Central memory CD8-positive, alpha-beta T cell (primary cell): ENCODE results near the gene PTPRF.

Experiments used
- ATAC-seq: fragments of 150-1000 bp; cut with Tn5 transposase; replicated peaks from 2 replicates; pipeline ENCODE4 v1.10.0; 2022; ENCODE audit warnings: mild to moderate bottlenecking, moderate FRiP score, moderate number of reproducible peaks; ENCODE audit not compliant: poor library complexity, severe bottlenecking; ENCODE audit errors: extremely low read depth
- DNase-seq, 2 donors: peaks; one replicate each; pipeline ENCODE4 v3.0.0; 2021; ENCODE audit warnings: low spot score in 2 of 2
- H3K27ac Mint-ChIP-seq: one replicate; pipeline ENCODE4 v1.8.0; 2022; ENCODE audit warnings: low read depth, mild to moderate bottlenecking, moderate library complexity, mixed read lengths
- H3K27me3 Mint-ChIP-seq: one replicate; pipeline ENCODE4 v1.8.0; 2022; ENCODE audit warnings: mixed read lengths
- H3K36me3 Mint-ChIP-seq: one replicate; pipeline ENCODE4 v1.8.0; 2022; ENCODE audit warnings: mild to moderate bottlenecking, moderate library complexity, mixed read lengths; ENCODE audit not compliant: insufficient read depth
- H3K4me1 Mint-ChIP-seq: one replicate; pipeline ENCODE4 v1.8.0; 2022; ENCODE audit warnings: mixed read lengths
- H3K4me3 Mint-ChIP-seq: one replicate; pipeline ENCODE4 v1.8.0; 2022; ENCODE audit warnings: mild to moderate bottlenecking, moderate library complexity, mixed read lengths
- H3K9me3 Mint-ChIP-seq: one replicate; pipeline ENCODE4 v1.8.0; 2022; ENCODE audit warnings: mixed read lengths

PTPRF gene

DNA sequence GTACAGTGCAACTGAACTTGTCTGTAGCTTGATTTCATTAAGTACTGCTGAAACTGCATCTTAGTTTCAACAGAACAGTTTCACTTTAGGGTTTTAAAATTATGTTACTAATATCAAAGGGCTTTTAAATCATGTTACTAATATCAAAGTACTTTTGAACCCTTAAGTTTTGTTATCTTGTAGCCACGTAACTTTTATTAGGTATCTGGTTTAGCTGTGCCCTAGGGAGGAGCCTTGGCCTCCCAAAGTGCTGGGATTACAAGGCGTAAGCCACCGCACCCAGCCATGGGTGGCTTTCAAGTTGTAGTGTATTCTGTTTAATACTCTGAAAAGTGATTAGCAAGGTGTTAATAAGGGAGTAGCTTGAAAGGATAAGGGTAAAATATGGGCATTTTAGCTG lies 121.2 kb downstream of the PTPRF start:
- DNase-seq = no peak
- Mint-ChIP-seq H3K4me3 (peak overlapping the region; percentile 94), H3K36me3 (peaks cover 43% of the 10 kb centered on the region), H3K4me1 (peaks cover 46% of the 10 kb centered on the region), H3K27ac (peak overlapping the region; percentile 71), H3K9me3 (no peaks in the 10 kb centered on the region), H3K27me3 (no peaks in the 10 kb centered on the region)
- ATAC-seq = no peak

DNA sequence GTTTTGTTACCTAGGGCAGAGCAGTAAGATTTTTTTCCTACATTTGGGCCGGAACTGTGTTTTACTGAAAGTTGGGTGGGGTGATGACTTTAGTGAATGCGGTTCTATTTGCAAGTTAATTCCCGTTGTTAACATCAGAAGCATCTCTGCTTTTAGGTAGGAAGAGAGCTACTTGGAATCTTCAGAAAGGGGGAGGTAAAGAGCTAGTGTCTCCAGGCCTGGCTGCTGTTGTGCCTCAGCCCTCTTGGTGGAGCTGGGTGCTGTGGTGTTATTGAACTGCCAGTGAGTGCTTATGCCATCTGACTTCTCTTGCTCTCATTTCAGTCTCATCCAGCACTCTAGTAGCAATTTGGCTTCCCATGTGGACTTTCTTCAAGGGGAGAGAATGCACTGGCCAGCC lies 122.7 kb downstream of the PTPRF start:
- no peak for DNase-seq
- peaks cover 46% of the 10 kb centered on the region for H3K4me1 Mint-ChIP-seq
- peak overlapping the region; percentile 36 for H3K27ac Mint-ChIP-seq
- H3K4me3 Mint-ChIP-seq = no peak overlapping the region
- ATAC-seq = no peak
- no peaks in the 10 kb centered on the region for H3K27me3 Mint-ChIP-seq
- peaks cover 56% of the 10 kb centered on the region for H3K36me3 Mint-ChIP-seq
- H3K9me3 Mint-ChIP-seq = no peaks in the 10 kb centered on the region

DNA sequence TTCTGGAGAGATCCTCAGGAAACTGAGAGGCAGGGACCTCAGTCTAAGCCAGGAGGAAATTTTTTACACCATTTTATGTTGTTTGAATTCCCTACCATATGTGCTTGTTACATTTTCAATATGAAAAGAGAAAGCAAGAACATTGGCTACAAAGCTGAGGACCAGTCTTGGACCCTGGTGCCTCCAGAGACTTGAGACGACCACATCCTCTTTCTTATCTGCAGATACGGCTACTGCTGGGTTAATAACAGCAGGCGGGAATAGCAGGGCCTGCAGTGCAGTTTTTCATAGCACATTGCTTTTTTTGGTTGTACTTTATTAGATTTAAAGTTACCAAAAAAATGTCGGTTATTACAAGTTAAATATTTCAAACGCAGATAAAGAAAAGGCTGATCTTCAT lies 123.2 kb downstream of the PTPRF start:
- H3K27ac Mint-ChIP-seq = no peak overlapping the region
- H3K27me3 Mint-ChIP-seq = no peaks in the 10 kb centered on the region
- no peak overlapping the region for H3K4me3 Mint-ChIP-seq
- peaks cover 46% of the 10 kb centered on the region for H3K4me1 Mint-ChIP-seq
- H3K9me3 Mint-ChIP-seq = no peaks in the 10 kb centered on the region
- no peak for ATAC-seq
- DNase-seq = no peak
- H3K36me3 Mint-ChIP-seq = peaks cover 59% of the 10 kb centered on the region

DNA sequence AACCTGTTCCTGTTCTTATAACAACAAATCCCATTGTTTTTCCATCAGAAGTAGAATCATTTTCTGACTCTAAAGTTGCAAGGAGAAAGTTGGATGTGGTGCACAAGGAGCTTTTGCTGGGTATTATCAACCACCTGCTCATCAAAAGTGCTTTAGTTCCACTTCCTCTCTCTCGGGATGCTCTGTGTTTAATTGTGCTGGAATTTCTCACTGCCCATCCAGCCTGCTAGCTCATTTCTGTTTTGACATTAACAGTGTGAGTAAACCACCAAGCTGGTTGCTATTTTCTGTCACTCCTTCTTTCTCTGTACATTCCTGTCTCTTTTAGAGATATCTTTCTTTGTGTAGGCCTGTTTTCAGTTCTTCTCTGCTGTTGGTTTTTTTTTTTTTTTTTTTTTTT lies 125.3 kb downstream of the PTPRF start:
- peak overlapping the region; percentile 67 for H3K27ac Mint-ChIP-seq
- H3K4me3 Mint-ChIP-seq = no peak overlapping the region
- peaks cover 64% of the 10 kb centered on the region for H3K36me3 Mint-ChIP-seq
- DNase-seq = no peak
- peaks cover 39% of the 10 kb centered on the region for H3K4me1 Mint-ChIP-seq
- no peak for ATAC-seq
- no peaks in the 10 kb centered on the region for H3K9me3 Mint-ChIP-seq
- no peaks in the 10 kb centered on the region for H3K27me3 Mint-ChIP-seq

DNA sequence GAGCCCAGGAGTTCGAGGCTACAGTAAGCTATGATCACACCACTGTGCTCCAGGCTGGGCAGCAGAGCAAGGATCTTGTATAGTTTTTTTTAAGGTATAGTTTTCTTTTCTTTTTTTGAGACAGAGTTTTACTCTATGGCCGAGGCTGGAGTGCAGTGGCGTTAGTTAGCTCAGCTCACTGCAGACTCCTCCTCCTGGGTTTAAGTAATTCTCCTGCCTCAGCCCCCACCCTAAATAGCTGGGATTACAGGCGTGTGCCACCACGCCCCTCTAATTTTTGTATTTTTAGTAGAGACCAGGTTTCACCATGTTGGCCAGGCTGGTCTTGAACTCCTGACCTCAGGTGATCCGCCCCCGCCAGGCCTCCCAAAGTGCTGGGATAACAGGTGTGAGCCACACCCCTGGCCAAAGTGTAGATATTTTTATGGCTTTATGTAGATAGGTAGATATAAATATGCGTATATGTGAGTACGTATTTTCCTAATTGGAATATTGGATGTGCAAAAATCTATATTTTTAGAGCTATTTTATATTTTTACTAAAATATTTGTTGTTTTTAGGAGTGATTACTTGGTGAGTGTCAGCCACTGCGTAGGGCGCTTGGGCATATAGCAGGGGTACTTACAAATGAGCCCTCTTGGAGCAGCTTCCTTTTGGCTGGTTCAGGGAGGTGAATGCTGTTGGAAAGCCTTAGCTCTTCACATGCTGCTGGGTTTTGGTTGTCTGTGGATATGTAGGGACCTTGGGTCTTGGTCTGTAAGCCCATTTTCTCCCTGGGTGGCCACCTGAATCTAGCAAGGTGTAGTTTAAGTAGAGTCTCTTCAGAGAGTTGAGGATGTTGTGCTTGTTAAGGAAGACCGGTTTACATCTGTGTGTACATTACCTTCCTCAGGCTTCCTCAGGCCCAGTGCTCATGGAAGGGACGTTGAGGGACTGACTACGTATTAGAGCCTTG lies 128.8 kb downstream of the PTPRF start:
- H3K36me3 Mint-ChIP-seq = peaks cover 85% of the 10 kb centered on the region
- H3K27ac Mint-ChIP-seq = no peak overlapping the region
- ATAC-seq (no peak), DNase-seq (no peak)
- no peak overlapping the region for H3K4me3 Mint-ChIP-seq
- no peaks in the 10 kb centered on the region for H3K27me3 Mint-ChIP-seq
- H3K4me1 Mint-ChIP-seq = peaks cover 18% of the 10 kb centered on the region
- H3K9me3 Mint-ChIP-seq = no peaks in the 10 kb centered on the region

DNA sequence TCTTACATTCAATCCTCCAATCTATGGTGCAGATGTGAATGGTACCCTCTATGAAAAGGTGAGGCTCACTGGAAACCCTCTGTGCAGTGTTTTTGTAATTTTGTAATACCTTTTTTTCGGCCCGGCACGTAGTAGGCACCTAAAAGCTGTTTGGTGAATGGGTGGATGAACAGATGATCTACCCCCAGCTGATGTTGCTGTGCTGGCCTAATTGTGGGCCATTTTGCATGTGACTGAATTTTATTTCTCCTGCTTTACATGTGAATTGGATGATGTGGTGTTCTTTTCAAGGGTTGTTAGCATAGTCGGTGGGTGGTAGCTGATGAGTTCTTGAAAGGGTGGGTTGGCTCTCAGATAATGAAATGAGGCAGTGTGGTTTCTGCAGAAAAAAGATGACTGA lies 129.7 kb downstream of the PTPRF start:
- Mint-ChIP-seq H3K4me3 (no peak overlapping the region), H3K36me3 (peaks cover 82% of the 10 kb centered on the region), H3K27ac (no peak overlapping the region), H3K9me3 (no peaks in the 10 kb centered on the region), H3K4me1 (peaks cover 16% of the 10 kb centered on the region), H3K27me3 (no peaks in the 10 kb centered on the region)
- ATAC-seq = no peak
- DNase-seq = no peak

DNA sequence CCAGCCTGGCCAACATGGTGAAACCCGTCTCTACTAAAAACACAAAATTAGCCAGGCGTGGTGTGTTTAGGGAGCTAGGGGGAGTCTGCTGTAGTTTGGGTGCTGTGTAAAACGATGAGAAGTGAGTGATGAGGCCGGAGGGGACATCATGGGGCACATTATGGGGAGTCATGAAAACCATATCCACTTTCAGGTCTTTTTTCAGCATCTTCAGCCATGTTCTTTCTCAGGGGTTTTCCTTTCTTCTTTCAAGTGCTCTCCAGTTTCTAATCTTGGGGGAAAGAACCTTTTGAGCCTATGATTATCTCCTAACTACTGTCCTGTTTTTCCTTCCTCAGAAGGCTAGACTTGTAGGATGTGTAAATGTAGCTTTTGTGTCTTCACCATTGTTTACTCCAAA lies 133.7 kb downstream of the PTPRF start:
- H3K36me3 Mint-ChIP-seq = peaks cover 84% of the 10 kb centered on the region
- H3K9me3 Mint-ChIP-seq = no peaks in the 10 kb centered on the region
- peaks cover 20% of the 10 kb centered on the region for H3K4me1 Mint-ChIP-seq
- ATAC-seq (no peak), DNase-seq (no peak)
- H3K27ac Mint-ChIP-seq = no peak overlapping the region
- no peaks in the 10 kb centered on the region for H3K27me3 Mint-ChIP-seq
- no peak overlapping the region for H3K4me3 Mint-ChIP-seq

DNA sequence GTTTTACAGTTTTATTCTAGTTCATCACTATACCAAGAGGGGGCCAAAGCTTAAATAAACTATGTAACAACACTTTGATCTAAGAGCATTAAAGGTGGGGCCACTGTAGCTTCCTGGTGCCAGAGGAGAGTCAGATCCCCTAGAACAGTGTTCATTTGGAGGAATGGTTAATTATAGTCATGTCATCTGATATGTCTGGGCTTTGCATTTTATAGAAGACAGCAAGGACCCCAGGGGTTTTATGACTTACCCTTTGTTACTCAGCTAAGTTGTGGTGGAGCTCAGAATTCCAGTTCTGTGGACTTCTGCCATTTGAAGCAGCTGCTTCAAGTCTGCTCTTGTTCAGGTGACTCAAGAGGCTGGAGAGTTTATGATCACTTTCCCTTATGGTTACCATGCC lies 135.9 kb downstream of the PTPRF start:
- no peak for DNase-seq
- Mint-ChIP-seq H3K4me3 (no peak overlapping the region), H3K4me1 (peaks cover 20% of the 10 kb centered on the region), H3K27me3 (no peaks in the 10 kb centered on the region), H3K36me3 (peaks cover 86% of the 10 kb centered on the region), H3K27ac (no peak overlapping the region), H3K9me3 (no peaks in the 10 kb centered on the region)
- no peak for ATAC-seq

DNA sequence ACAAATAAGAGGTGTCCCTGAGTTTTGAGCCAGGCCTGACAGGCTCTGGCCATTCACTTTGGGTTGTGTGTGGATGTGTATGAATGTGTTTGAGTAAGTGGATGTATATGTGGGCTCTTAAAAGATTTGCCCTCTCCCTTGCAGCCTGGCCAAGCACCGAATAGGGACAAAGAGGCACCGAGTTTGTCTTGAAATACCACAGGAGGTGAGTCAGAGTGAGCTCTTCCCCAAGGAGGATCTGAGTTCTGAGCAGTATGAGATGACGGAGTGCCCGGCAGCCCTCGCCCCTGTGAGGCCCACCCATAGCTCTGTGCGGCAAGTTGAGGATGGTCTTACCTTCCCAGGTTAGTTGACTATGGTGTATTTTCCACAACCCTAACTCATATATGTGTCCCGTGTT lies 138.3 kb downstream of the PTPRF start:
- Mint-ChIP-seq H3K36me3 (peaks cover 83% of the 10 kb centered on the region), H3K27ac (no peak overlapping the region), H3K4me3 (no peak overlapping the region), H3K27me3 (no peaks in the 10 kb centered on the region), H3K9me3 (no peaks in the 10 kb centered on the region), H3K4me1 (peaks cover 27% of the 10 kb centered on the region)
- no peak for ATAC-seq
- DNase-seq = no peak

DNA sequence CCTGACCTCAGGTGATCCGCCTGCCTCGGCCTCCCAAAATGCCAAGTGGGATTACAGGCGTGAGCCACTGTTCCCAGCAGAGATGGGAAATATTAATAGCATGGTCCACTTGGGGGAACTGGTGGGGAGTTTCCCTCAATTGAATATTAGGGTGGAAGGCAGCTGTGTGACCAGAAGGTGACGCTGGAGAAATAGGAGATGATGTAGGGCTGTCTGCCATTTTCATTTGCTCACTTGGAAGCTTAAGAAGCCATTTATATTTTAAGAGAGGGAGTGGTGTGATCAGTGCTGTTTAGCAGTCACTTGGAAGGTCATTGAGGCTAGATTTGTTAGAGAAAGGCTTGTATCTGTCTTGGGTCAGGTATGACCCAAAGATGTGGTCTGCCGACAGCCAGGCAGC lies 139.2 kb downstream of the PTPRF start:
- no peak overlapping the region for H3K27ac Mint-ChIP-seq
- no peak overlapping the region for H3K4me3 Mint-ChIP-seq
- DNase-seq (no peak), ATAC-seq (no peak)
- H3K27me3 Mint-ChIP-seq = no peaks in the 10 kb centered on the region
- H3K4me1 Mint-ChIP-seq = peaks cover 26% of the 10 kb centered on the region
- peaks cover 84% of the 10 kb centered on the region for H3K36me3 Mint-ChIP-seq
- H3K9me3 Mint-ChIP-seq = no peaks in the 10 kb centered on the region

DNA sequence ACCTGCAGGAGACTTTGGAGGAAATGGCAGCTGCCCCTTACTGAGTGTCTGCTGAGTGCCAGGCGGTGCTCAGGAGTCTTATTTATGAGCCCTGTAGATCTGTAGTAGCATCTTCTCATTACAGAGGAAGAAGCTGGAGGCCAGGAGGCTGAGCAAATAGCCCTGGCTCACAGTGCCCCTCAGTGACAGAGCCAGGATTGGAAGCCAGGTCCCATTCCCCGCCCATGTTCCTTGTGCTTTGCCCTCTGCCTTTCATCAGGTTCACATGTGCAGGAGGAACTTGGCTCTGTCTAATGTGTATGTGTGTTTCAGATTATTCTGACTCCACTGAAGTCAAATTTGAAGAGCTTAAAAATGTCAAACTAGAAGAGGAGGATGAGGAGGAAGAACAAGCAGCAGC lies 140.5 kb downstream of the PTPRF start:
- no peak for DNase-seq
- H3K27me3 Mint-ChIP-seq = no peaks in the 10 kb centered on the region
- peaks cover 88% of the 10 kb centered on the region for H3K36me3 Mint-ChIP-seq
- no peak for ATAC-seq
- peaks cover 32% of the 10 kb centered on the region for H3K4me1 Mint-ChIP-seq
- H3K4me3 Mint-ChIP-seq = no peak overlapping the region
- no peaks in the 10 kb centered on the region for H3K9me3 Mint-ChIP-seq
- H3K27ac Mint-ChIP-seq = peak overlapping the region; percentile 50

DNA sequence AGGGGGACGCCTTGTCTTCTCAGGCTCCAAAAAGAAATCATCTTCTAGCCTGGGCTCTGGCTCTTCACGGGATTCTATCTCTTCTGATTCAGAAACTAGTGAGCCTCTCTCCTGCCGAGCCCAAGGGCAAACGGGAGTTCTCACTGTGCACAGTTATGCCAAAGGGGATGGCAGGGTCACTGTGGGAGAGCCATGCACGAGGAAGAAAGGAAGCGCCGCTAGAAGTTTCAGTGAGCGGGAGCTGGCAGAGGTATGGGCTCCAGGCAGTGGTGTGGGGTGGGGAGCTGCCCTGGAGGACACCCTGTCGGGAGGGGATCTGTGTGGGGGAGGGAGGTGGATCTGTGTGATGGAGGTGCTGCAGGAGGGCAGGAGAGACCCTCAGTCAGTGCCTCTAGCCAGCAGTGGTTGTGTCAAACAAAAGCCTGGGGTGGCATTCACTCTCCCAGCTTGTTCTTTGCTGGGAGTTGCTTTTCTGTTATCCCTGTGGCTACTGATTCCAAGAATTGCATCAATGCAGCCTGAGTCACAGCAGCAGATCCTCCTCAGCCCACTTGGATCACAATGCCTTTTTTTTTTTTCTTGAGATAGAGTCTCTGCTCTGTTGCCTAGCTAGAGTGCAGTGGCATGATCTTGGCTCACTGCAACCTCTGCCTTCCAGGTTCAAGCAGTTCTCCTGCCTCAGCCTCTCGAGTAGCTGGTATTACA lies 141.1 kb downstream of the PTPRF start:
- DNase-seq = no peak
- no peak for ATAC-seq
- Mint-ChIP-seq H3K27ac (peak overlapping the region; percentile 50), H3K4me3 (no peak overlapping the region), H3K4me1 (peaks cover 32% of the 10 kb centered on the region), H3K36me3 (peaks cover 85% of the 10 kb centered on the region), H3K27me3 (no peaks in the 10 kb centered on the region), H3K9me3 (no peaks in the 10 kb centered on the region)

DNA sequence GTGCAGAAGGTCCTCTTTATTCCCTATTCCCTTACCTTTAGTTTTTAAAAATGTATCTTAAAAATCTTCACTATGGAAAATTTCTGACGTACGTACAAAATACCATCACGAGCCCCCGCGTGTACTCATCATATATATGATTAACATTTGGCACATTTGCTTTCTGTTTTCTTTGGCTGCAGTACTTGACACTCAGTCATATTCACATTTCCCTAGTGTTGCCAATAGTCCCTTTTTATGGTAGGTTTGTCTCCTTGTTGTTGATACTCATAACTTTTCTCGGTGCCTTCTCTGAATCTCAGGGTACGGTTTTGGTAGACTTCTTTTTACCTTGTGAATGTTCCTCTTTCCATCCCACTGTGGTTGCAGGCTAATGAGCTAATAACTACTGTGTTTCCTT lies 142.6 kb downstream of the PTPRF start:
- no peaks in the 10 kb centered on the region for H3K27me3 Mint-ChIP-seq
- no peak overlapping the region for H3K4me3 Mint-ChIP-seq
- ATAC-seq = no peak
- no peak for DNase-seq
- no peak overlapping the region for H3K27ac Mint-ChIP-seq
- H3K9me3 Mint-ChIP-seq = no peaks in the 10 kb centered on the region
- H3K36me3 Mint-ChIP-seq = peaks cover 76% of the 10 kb centered on the region
- peaks cover 37% of the 10 kb centered on the region for H3K4me1 Mint-ChIP-seq
